ENCODE results near the gene KLK11. TPM values are rescaled to one million over a fixed set of nuclear protein-coding genes. Genes with fewer than 3 reads are reported as not detected.

Gene KLK11
- total and polyA plus RNA-seq, 10 of the 15 experiments (the other 5 are each of a cell fraction or from before 2014, with no cell fraction given) = not detected

GRCh38 chr19:51027126-51027806 is 850 bp upstream of the KLK11 start (continued):
- TF ChIP-seq CHD2 (IDR thresholded peaks at IDR 0.05; ENCODE audit: borderline replicate concordance, low read depth, low read length) = no peak
- no peak for TF ChIP-seq IKZF1 (conservative IDR thresholded peaks at IDR 0.05)
- TF ChIP-seq BCL11A (IDR thresholded peaks at IDR 0.05; ENCODE audit: low read depth, low read length) = no peak

GRCh38 chr19:51025809-51026553 is 435 bp downstream of the KLK11 start:
- POLR2A ChIA-PET = no interaction called here
- Histone ChIP-seq H3K9me3 (replicated peaks; ENCODE audit: control insufficient read depth, insufficient read depth, low read length) (no peaks in the 10 kb centered on the region), H3K27me3 (replicated peaks in 1 of 2; ENCODE audit: control insufficient read depth in 2 of 2, insufficient read depth in 2 of 2, low read length in 1 of 2) (no peaks in the 10 kb centered on the region; a peak in 1 of 4 replicates), H3K79me2 (ENCODE audit: control insufficient read depth, insufficient read depth, low read length) (no peaks in the 10 kb centered on the region), H3K9ac (ENCODE audit: control insufficient read depth, insufficient read depth, low read length) (no peak overlapping the region), H2AFZ (ENCODE audit: control insufficient read depth, low read depth, low read length) (no peak overlapping the region), H3K4me1 (ENCODE audit: control insufficient read depth, insufficient read depth, low read length) (no peaks in the 10 kb centered on the region), H4K20me1 (ENCODE audit: control insufficient read depth, insufficient read depth) (no peaks in the 10 kb centered on the region), H3K4me2 (ENCODE audit: control insufficient read depth, insufficient read depth) (no peak overlapping the region), H3K36me3 (ENCODE audit: control insufficient read depth in 2 of 2, insufficient read depth in 2 of 2, low read length in 1 of 2) (no peaks in the 10 kb centered on the region), H3K4me3 (no peak overlapping the region), H3K27ac (ENCODE audit: control insufficient read depth, insufficient read depth) (no peak overlapping the region)
- in situ Hi-C loops (cut with MboI) = no loop called here
- no peak for ATAC-seq
- 24% methylated on average over 18 of the region's 18 CpGs for WGBS (ENCODE audit: insufficient coverage, insufficient replicate concordance, low lambda C conversion rate, missing lambda C conversion rate)
- SMC1A ChIA-PET (ENCODE audit: uncharacterized antibody, unreplicated experiment) = no interaction called here
- no peak for DNase-seq (ENCODE audit: low read depth, low spot score)
- BruUV-seq (replicated peaks) = no TSS peak
- RAD21 ChIA-PET (ENCODE audit: unreplicated experiment) = no interaction called here
- CTCF ChIA-PET = no interaction called here
- FAIRE-seq = no peak
- intact Hi-C loops (cut with micrococcal nuclease; ENCODE audit: unreplicated experiment) = no loop called here
- TF ChIP-seq TCF12 (IDR thresholded peaks at IDR 0.05; ENCODE audit: low read depth, low read length) (no peak), KDM1A (IDR thresholded peaks at IDR 0.05; ENCODE audit: borderline replicate concordance) (no peak), KLF5 (IDR thresholded peaks at IDR 0.05; ENCODE audit: partially characterized antibody) (no peak), ZSCAN29 (IDR thresholded peaks at IDR 0.05) (no peak), ZBTB40 (IDR thresholded peaks at IDR 0.05; ENCODE audit: borderline replicate concordance) (no peak), CEBPB (IDR thresholded peaks at IDR 0.05; ENCODE audit: borderline replicate concordance in 1 of 2, low read depth in 2 of 2, low read length in 2 of 2) (no peak), CEBPZ (IDR thresholded peaks at IDR 0.05; ENCODE audit: low read depth, low read length) (no peak), GATAD2B (conservative IDR thresholded peaks at IDR 0.05; ENCODE audit: low read depth) (no peak), GABPA (IDR thresholded peaks at IDR 0.05; ENCODE audit: low read depth) (no peak), HDAC2 (IDR thresholded peaks at IDR 0.05) (no peak), POU2F2 (IDR thresholded peaks at IDR 0.05; ENCODE audit: borderline replicate concordance, low read depth, low read length) (no peak)
